ENCODE results near the gene ANO10. TPM values are rescaled to one million over a fixed set of nuclear protein-coding genes. Genes with fewer than 3 reads are reported as not detected.
"Not testable (repeated sequence)": the region's sequence is repeated elsewhere in the genome, so short reads cannot be mapped to it uniquely, and the experiment has no call there.

ANO10 gene
- total and polyA plus RNA-seq, 2 of the 8 experiments (the other 6 are each of a cell fraction or from before 2014, with no cell fraction given), result 38.0 to 53.2 TPM

DNA sequence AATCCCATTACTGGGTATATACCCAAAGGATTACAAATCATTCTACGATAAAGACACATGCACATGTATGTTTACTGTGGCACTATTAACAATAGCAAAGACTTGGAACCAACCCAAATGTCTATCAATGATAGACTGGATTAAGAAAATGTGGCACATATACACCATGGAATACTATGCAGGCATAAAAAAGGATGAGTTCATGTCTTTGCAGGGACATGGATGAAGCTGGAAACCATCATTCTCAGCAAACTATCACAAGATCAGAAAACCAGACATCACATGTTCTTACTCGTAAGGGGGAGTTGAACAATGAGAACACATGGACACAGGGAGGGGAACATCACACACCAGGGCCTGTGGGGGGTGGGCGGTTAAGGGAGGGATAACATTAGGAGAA is 43.2 kb upstream of the ANO10 start:
- H3K4me1 ChIP-seq (replicated peaks in 1 of 4; ENCODE audit: control insufficient read depth in 3 of 4, insufficient read depth in 4 of 4, low read length in 3 of 4); H3K23me2 ChIP-seq (ENCODE audit: low read depth, low read length); H3K23ac ChIP-seq (ENCODE audit: insufficient read length); H3K56ac ChIP-seq (replicated peaks; ENCODE audit: insufficient read length, low read depth, low read length); H3K79me2 ChIP-seq (ENCODE audit: control insufficient read depth in 1 of 2, insufficient read depth in 2 of 2, low read length in 2 of 2); H3K79me1 ChIP-seq (ENCODE audit: low read depth, low read length); H3K27me3 ChIP-seq (replicated peaks in 1 of 4; ENCODE audit: control insufficient read depth in 3 of 4, extremely low read depth in 1 of 4, insufficient read depth in 3 of 4, low read length in 3 of 4); H4K20me1 ChIP-seq (replicated peaks in 1 of 2; ENCODE audit: control insufficient read depth in 1 of 2, insufficient read depth in 2 of 2, low read length in 2 of 2); H4K8ac ChIP-seq (ENCODE audit: extremely low read depth, insufficient read depth, low read length); H2AFZ ChIP-seq (ENCODE audit: low read length); H3K4me2 ChIP-seq (ENCODE audit: insufficient read depth in 1 of 2, low read depth in 2 of 2, low read length in 2 of 2); H2AK5ac ChIP-seq (ENCODE audit: low read depth, low read length); FAIRE-seq; H2BK120ac ChIP-seq (replicated peaks; ENCODE audit: low read depth, low read length); H3K27ac ChIP-seq (ENCODE audit: low read depth, low read length); H2BK15ac ChIP-seq (ENCODE audit: low read length); H3K9ac ChIP-seq (replicated peaks in 1 of 4; ENCODE audit: extremely low read depth in 1 of 4, low read depth in 3 of 4, low read length in 3 of 4); H3K4me3 ChIP-seq (ENCODE audit: extremely low read depth in 1 of 4, insufficient read depth in 2 of 4, low read depth in 3 of 4, low read length in 4 of 4); H3K18ac ChIP-seq (ENCODE audit: extremely low read depth, low read length); CTCF ChIA-PET (ENCODE audit: partially characterized antibody); H3K9me3 ChIP-seq (ENCODE audit: insufficient read depth in 2 of 2, low read depth in 1 of 2, low read length in 1 of 2); H2BK5ac ChIP-seq (ENCODE audit: low read depth, low read length); H3K14ac ChIP-seq (ENCODE audit: insufficient read length); H2BK20ac ChIP-seq (ENCODE audit: low read length); H3K36me3 ChIP-seq (ENCODE audit: control insufficient read depth in 2 of 4, insufficient read depth in 4 of 4, low read length in 3 of 4); DNase-seq (ENCODE audit: low read depth in 1 of 2, low spot score in 2 of 2); H4K91ac ChIP-seq (replicated peaks; ENCODE audit: insufficient read length, low read length); H3K4ac ChIP-seq (replicated peaks; ENCODE audit: insufficient read length, low read depth, low read length); H4K5ac ChIP-seq (ENCODE audit: insufficient read length, low read depth, low read length); POLR2A ChIA-PET (ENCODE audit: partially characterized antibody); H2BK12ac ChIP-seq (ENCODE audit: low read depth, low read length): not testable (repeated sequence)
- WGBS, 2 experiments (ENCODE audit: extremely low coverage in 1 of 2, insufficient coverage in 1 of 2, insufficient read length in 1 of 2, insufficient replicate concordance in 2 of 2, low coverage in 1 of 2, low lambda C conversion rate in 2 of 2, missing lambda C conversion rate in 1 of 2), result 89% methylated on average over 2 of the region's 3 CpGs; no CpG with 5 or more reads in 1 of the 2 experiments

DNA sequence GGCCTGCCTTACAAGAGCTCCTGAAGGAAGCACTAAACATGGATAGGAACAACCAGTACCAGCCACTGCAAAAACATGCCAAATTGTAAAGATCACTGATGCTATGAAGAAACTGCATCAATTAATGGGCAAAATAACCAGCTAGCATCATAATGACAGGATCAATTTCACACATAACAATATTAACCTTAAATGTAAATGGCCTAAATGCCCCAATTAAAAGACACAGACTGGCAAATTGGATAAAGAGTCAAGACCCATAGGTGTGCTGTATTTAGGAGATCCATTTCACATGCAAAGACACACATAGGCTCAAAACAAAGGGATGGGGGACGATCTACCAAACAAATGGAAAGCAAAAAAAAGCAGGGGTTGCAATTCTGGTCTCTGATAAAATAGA is 39.6 kb upstream of the ANO10 start:
- H3K79me1 ChIP-seq (ENCODE audit: low read depth, low read length); H2BK5ac ChIP-seq (ENCODE audit: low read depth, low read length); H4K20me1 ChIP-seq (replicated peaks in 1 of 2; ENCODE audit: control insufficient read depth in 1 of 2, insufficient read depth in 2 of 2, low read length in 2 of 2); H3K14ac ChIP-seq (ENCODE audit: insufficient read length); H3K27me3 ChIP-seq (replicated peaks in 1 of 4; ENCODE audit: control insufficient read depth in 3 of 4, extremely low read depth in 1 of 4, insufficient read depth in 3 of 4, low read length in 3 of 4); H2AK5ac ChIP-seq (ENCODE audit: low read depth, low read length); H3K4ac ChIP-seq (replicated peaks; ENCODE audit: insufficient read length, low read depth, low read length); H3K23ac ChIP-seq (ENCODE audit: insufficient read length); H3K4me3 ChIP-seq (ENCODE audit: extremely low read depth in 1 of 4, insufficient read depth in 2 of 4, low read depth in 3 of 4, low read length in 4 of 4); H3K56ac ChIP-seq (replicated peaks; ENCODE audit: insufficient read length, low read depth, low read length); H3K23me2 ChIP-seq (ENCODE audit: low read depth, low read length); H3K18ac ChIP-seq (ENCODE audit: extremely low read depth, low read length); H3K9me3 ChIP-seq (ENCODE audit: insufficient read depth in 2 of 2, low read depth in 1 of 2, low read length in 1 of 2); H3K4me2 ChIP-seq (ENCODE audit: insufficient read depth in 1 of 2, low read depth in 2 of 2, low read length in 2 of 2); H4K8ac ChIP-seq (ENCODE audit: extremely low read depth, insufficient read depth, low read length); H2BK120ac ChIP-seq (replicated peaks; ENCODE audit: low read depth, low read length); H2BK15ac ChIP-seq (ENCODE audit: low read length); H2BK12ac ChIP-seq (ENCODE audit: low read depth, low read length); H3K27ac ChIP-seq (ENCODE audit: low read depth, low read length); H4K5ac ChIP-seq (ENCODE audit: insufficient read length, low read depth, low read length); H3K36me3 ChIP-seq (ENCODE audit: control insufficient read depth in 2 of 4, insufficient read depth in 4 of 4, low read length in 3 of 4); POLR2A ChIA-PET (ENCODE audit: partially characterized antibody); FAIRE-seq; H4K91ac ChIP-seq (replicated peaks; ENCODE audit: insufficient read length, low read length); H2AFZ ChIP-seq (ENCODE audit: low read length); H2BK20ac ChIP-seq (ENCODE audit: low read length); H3K9ac ChIP-seq (replicated peaks in 1 of 4; ENCODE audit: extremely low read depth in 1 of 4, low read depth in 3 of 4, low read length in 3 of 4); H3K4me1 ChIP-seq (replicated peaks in 1 of 4; ENCODE audit: control insufficient read depth in 3 of 4, insufficient read depth in 4 of 4, low read length in 3 of 4); DNase-seq (ENCODE audit: low read depth in 1 of 2, low spot score in 2 of 2); H3K79me2 ChIP-seq (ENCODE audit: control insufficient read depth in 1 of 2, insufficient read depth in 2 of 2, low read length in 2 of 2): not testable (repeated sequence)
- CTCF ChIA-PET (ENCODE audit: partially characterized antibody), result interaction anchor here (1.3 kb wide), 1 partner anchor 80 kb away, joined by 3 read pairs; no protein-coding TSS in a partner anchor
- WGBS, 2 experiments (ENCODE audit: extremely low coverage in 1 of 2, insufficient coverage in 1 of 2, insufficient read length in 1 of 2, insufficient replicate concordance in 2 of 2, low coverage in 1 of 2, low lambda C conversion rate in 2 of 2, missing lambda C conversion rate in 1 of 2), result 92% methylated on average over 1 of the region's 1 CpG; no CpG with 5 or more reads in 1 of the 2 experiments

All from H1 (cell line).